Naive thymus-derived CD4-positive, alpha-beta T cell (primary cell): ENCODE measurements around the gene IL6R. TPM values are rescaled to one million over a fixed set of nuclear protein-coding genes. Genes with fewer than 3 reads are reported as not detected.
"Not testable (repeated sequence)": the region's sequence is repeated elsewhere in the genome, so short reads cannot be mapped to it uniquely, and the experiment has no call there.

Experiments
- ATAC-seq: fragments of 150-1000 bp; cut with Tn5 transposase; 2 replicates; pipeline ENCODE4 v1.10.0; 2021; ENCODE audit warnings: mild to moderate bottlenecking, moderate library complexity
- CTCF ChIA-PET: fragments of 350-600 bp; sonication (Branson Sonifier 250); formaldehyde crosslinking; loops from one replicate; lab custom pipeline; 2021; ENCODE audit warnings: antibody characterized with exemption; lab: Charles Lee
- POLR2A ChIA-PET: fragments of 350-600 bp; sonication (Branson Sonifier 250); formaldehyde crosslinking; loops from one replicate; lab custom pipeline; 2021; ENCODE audit warnings: antibody characterized with exemption, inconsistent platforms; lab: Charles Lee
- DNase-seq, 9 donors: peaks; one replicate each; pipeline versions ENCODE4 v3.0.0 to v3.0.0-alpha.2; 2020 to 2022; ENCODE audit warnings: mixed read lengths in 1 of 9
- H3K27ac ChIP-seq: one replicate; pipeline ENCODE4 v1.7.0; 2013; ENCODE audit warnings: mild to moderate bottlenecking, low read depth, low read length, moderate library complexity
- H3K27me3 ChIP-seq, 2 donors: one replicate each; pipeline ENCODE4 v1.7.0; 2013; ENCODE audit warnings: low read length in 2 of 2, mild to moderate bottlenecking in 2 of 2, moderate library complexity in 2 of 2; ENCODE audit not compliant: control insufficient read depth in 2 of 2, insufficient read depth in 2 of 2
- H3K36me3 ChIP-seq, 3 experiments: 1 replicate in 2 of 3; 2 replicates in 1 of 3; pipeline ENCODE4 v1.7.0; 2013; ENCODE audit warnings: low read length in 3 of 3, mild to moderate bottlenecking in 3 of 3, moderate library complexity in 1 of 3; ENCODE audit not compliant: insufficient read depth in 3 of 3, control insufficient read depth in 2 of 3
- H3K4me1 ChIP-seq, 2 donors: one replicate each; pipeline ENCODE4 v1.7.0; 2013; ENCODE audit warnings: low read length in 2 of 2, mild to moderate bottlenecking in 2 of 2, moderate library complexity in 1 of 2; ENCODE audit not compliant: control insufficient read depth in 2 of 2, insufficient read depth in 2 of 2
- H3K4me3 ChIP-seq: 2 replicates; pipeline ENCODE4 v1.7.0; 2013; ENCODE audit warnings: mild to moderate bottlenecking, low read length
- H3K9me3 ChIP-seq, 3 experiments: 1 replicate in 2 of 3; 2 replicates in 1 of 3; pipeline ENCODE4 v1.7.0; 2013; ENCODE audit warnings: low read length in 3 of 3; ENCODE audit not compliant: control insufficient read depth in 2 of 3
- H3K27ac Mint-ChIP-seq, 9 donors: one replicate each; pipeline ENCODE4 v1.8.0; 2020 to 2022; ENCODE audit warnings: mixed read lengths in 9 of 9, mild to moderate bottlenecking in 8 of 9, moderate library complexity in 5 of 9, inconsistent platforms in 2 of 9
- H3K27me3 Mint-ChIP-seq, 5 donors: one replicate each; pipeline ENCODE4 v1.8.0; 2021 to 2022; ENCODE audit warnings: mixed read lengths in 5 of 5, mild to moderate bottlenecking in 1 of 5
- H3K36me3 Mint-ChIP-seq, 5 donors: one replicate each; pipeline ENCODE4 v1.8.0; 2020 to 2022; ENCODE audit warnings: mixed read lengths in 5 of 5, mild to moderate bottlenecking in 3 of 5, inconsistent platforms in 1 of 5
- H3K4me1 Mint-ChIP-seq, 7 donors: one replicate each; pipeline ENCODE4 v1.8.0; 2020 to 2022; ENCODE audit warnings: mixed read lengths in 7 of 7, mild to moderate bottlenecking in 3 of 7, inconsistent platforms in 1 of 7
- H3K4me3 Mint-ChIP-seq, 10 donors: one replicate each; pipeline ENCODE4 v1.8.0; 2020 to 2022; ENCODE audit warnings: mild to moderate bottlenecking in 10 of 10, mixed read lengths in 10 of 10, moderate library complexity in 6 of 10, inconsistent platforms in 2 of 10
- H3K9me3 Mint-ChIP-seq, 11 donors: one replicate each; pipeline ENCODE4 v1.8.0; 2020 to 2022; ENCODE audit warnings: mixed read lengths in 11 of 11, mild to moderate bottlenecking in 4 of 11, inconsistent platforms in 1 of 11, moderate library complexity in 1 of 11
- intact Hi-C, 2 donors: fragments of 100-400 bp; cut with micrococcal nuclease; formaldehyde crosslinking; loops; one replicate each; pipeline ENCODE4 v1.15.1; 2023
- polyA plus RNA-seq, 2 donors: library from polyadenylated mRNA; unstranded; fragments of 300-500 nt; fragmentation: Illumina TruSeq; gene quantifications; one replicate each; pipeline ENCODE4 v1.2.3, GENCODE V29; 2021
- total RNA-seq, 6 experiments: library from RNA in 5 of 6; stranded (reverse) in 5 of 6; gene quantifications; 1 replicate in 5 of 6; 2 replicates in 1 of 6; pipeline ENCODE4 v1.2.3 and lab custom pipeline; 2021 to 2026

Gene IL6R
- total and polyA plus RNA-seq, 7 experiments from 2014 or later, result 5.2 to 91.6 (median 77.8) TPM

GRCh38 chr1:154479764-154480421 lies 74.8 kb downstream of the IL6R start:
- H3K36me3 ChIP-seq, result no peaks in the 10 kb centered on the region
- H3K9me3 ChIP-seq, result no peaks in the 10 kb centered on the region
- H3K27ac ChIP-seq, result no peak overlapping the region
- no peaks in the 10 kb centered on the region for H3K27me3 ChIP-seq
- H3K36me3 Mint-ChIP-seq, result no peaks in the 10 kb centered on the region
- H3K27me3 Mint-ChIP-seq, result peaks cover 0 to 14% (median 0%) of the 10 kb centered on the region in 5 donors
- H3K4me1 ChIP-seq, result peaks cover 0 to 10% of the 10 kb centered on the region in 2 donors
- ATAC-seq (peak; percentile 90), DNase-seq (peak in 8 of 9 donors; percentile 39 to 78 (median 66))
- H3K4me3 Mint-ChIP-seq, result no peak overlapping the region
- intact Hi-C loops, result loop anchor here (1.0 to 10.0 kb wide), 14 partner anchors 66 to 605 kb away; partner anchors contain the start of genes ADAR (in 1 of the 2), EFNA4 (in 1 of the 2) and PMVK (in 1 of the 2)
- peaks cover 12 to 27% (median 19%) of the 10 kb centered on the region in 7 donors for H3K4me1 Mint-ChIP-seq
- ChIA-PET POLR2A (interaction anchor here (0.7 to 2.1 kb wide), 6 partner anchors 65 to 145 kb away, joined by 3 to 8 read pairs (median 4); no protein-coding TSS in a partner anchor), CTCF (interaction anchor here (0.6 to 4.6 kb wide), 33 partner anchors 9 to 1266 kb away, joined by 3 to 44 read pairs (median 4); partner anchors contain the start of gene IL6R)
- no peaks in the 10 kb centered on the region for H3K9me3 Mint-ChIP-seq
- no peak overlapping the region for H3K4me3 ChIP-seq
- peak overlapping the region in 1 of 9 donors; percentile 0 for H3K27ac Mint-ChIP-seq

GRCh38 chr1:154481053-154481452 lies 75.9 kb downstream of the IL6R start:
- intact Hi-C loops, result loop anchor here (2.0 to 5.0 kb wide), 2 partner anchors 76 to 266 kb away; no protein-coding TSS in a partner anchor
- POLR2A ChIA-PET, result interaction anchor here (0.6 to 2.1 kb wide), 3 partner anchors 61 to 147 kb away, joined by 3 to 7 read pairs (median 3); no protein-coding TSS in a partner anchor
- no peak overlapping the region for H3K27ac Mint-ChIP-seq

DNA sequence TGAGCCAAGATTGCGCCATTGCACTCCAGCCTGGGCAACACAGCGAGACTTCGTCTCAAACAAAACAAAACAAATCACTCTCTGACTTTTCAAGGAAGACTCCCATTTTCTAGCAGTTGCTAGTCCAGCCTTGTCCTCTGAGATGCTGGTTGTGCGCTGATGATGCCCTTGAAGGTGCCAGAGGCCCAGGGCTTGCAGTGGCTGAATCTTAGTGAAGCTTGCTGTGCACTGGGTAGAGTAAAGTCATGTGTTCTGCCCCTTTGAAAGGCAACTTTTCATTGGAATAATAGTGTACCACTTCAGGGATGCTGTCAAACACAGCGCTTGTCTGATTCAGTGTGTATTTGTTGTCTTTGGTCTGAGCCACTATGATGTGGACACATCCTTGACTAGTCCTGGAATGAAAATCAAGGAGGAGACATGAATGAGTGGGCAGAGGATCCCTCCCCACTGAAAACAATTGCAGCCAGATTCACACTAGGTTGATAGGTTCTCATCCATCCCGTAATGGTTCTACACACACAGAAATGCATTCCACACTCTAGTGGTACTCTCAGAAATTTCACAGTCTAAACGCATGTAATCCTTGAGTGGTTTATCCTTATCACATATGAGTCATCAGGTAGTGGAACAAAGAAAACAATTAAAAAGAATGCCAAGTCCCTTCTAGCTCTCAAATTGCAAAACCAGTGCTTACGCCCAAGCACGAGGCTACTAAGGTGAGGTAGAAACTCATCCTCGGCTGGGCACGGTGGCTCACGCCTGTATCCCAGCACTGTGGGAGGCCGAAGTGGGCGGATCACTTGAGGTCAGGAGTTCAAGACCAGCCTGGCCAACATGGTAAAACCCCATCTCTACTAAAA lies 79.0 kb downstream of the IL6R start:
- Mint-ChIP-seq H3K4me3 (no peak overlapping the region), H3K36me3 (no peaks in the 10 kb centered on the region), H3K4me1 (peaks cover 0 to 6% (median 5%) of the 10 kb centered on the region in 7 donors), H3K9me3 (no peaks in the 10 kb centered on the region), H3K27me3 (peaks cover 0 to 21% (median 0%) of the 10 kb centered on the region in 5 donors), H3K27ac (no peak overlapping the region)
- no peak for ATAC-seq
- Histone ChIP-seq H3K9me3 (no peaks in the 10 kb centered on the region), H3K4me3 (no peak overlapping the region), H3K36me3 (no peaks in the 10 kb centered on the region), H3K27ac (no peak overlapping the region), H3K4me1 (no peaks in the 10 kb centered on the region), H3K27me3 (no peaks in the 10 kb centered on the region)
- ChIA-PET POLR2A (no interaction called here), CTCF (interaction anchor here (0.7 to 0.9 kb wide), 3 partner anchors 10 to 183 kb away, joined by 3 to 5 read pairs (median 3); no protein-coding TSS in a partner anchor)
- DNase-seq, result no peak
- intact Hi-C loops, result loop anchor here in 1 of 2 donors (5.0 kb wide), 1 partner anchor 263 kb away; no protein-coding TSS in a partner anchor

More at GRCh38 chr1:154481053-154481452, 75.9 kb downstream of the IL6R start:
- no peak overlapping the region for H3K27ac ChIP-seq
- ATAC-seq (no peak), DNase-seq (no peak)
- H3K27me3 Mint-ChIP-seq, result peaks cover 0 to 17% (median 0%) of the 10 kb centered on the region in 5 donors
- no peaks in the 10 kb centered on the region for H3K27me3 ChIP-seq
- no peaks in the 10 kb centered on the region for H3K9me3 Mint-ChIP-seq
- CTCF ChIA-PET, result interaction anchor here (0.5 to 4.6 kb wide), 12 partner anchors 11 to 579 kb away, joined by 3 to 44 read pairs (median 4); partner anchors contain the start of gene IL6R
- H3K4me3 Mint-ChIP-seq, result no peak overlapping the region
- no peaks in the 10 kb centered on the region for H3K36me3 ChIP-seq
- H3K4me1 ChIP-seq, result peaks cover 0 to 10% of the 10 kb centered on the region in 2 donors
- H3K4me1 Mint-ChIP-seq, result peaks cover 12 to 27% (median 19%) of the 10 kb centered on the region in 7 donors
- no peaks in the 10 kb centered on the region for H3K36me3 Mint-ChIP-seq
- no peak overlapping the region for H3K4me3 ChIP-seq
- no peaks in the 10 kb centered on the region for H3K9me3 ChIP-seq

DNA sequence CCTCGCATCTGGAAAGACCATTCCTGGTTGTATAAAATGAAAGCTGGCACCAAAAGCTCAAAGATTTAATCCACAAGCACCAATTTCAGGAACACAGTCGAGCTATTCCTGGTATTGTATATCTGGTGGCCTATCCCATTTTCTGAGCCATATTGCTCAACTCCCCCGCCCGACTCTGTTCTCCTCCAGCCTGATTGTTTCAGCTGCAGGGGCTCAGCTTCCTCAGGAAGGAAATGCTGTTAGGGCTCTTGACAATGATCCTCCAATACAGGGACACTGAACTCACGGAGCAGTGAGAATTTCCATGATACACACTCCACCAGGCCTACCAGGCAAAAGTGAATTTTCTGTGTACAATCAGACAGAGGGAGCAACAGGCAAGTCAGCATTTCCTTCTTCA lies 80.0 kb downstream of the IL6R start:
- Mint-ChIP-seq H3K27ac (no peak overlapping the region), H3K4me3 (no peak overlapping the region), H3K4me1 (peaks cover 0 to 1% (median 0%) of the 10 kb centered on the region in 7 donors), H3K9me3 (no peaks in the 10 kb centered on the region), H3K36me3 (no peaks in the 10 kb centered on the region), H3K27me3 (peaks cover 0 to 28% (median 0%) of the 10 kb centered on the region in 5 donors)
- Histone ChIP-seq H3K27me3 (no peaks in the 10 kb centered on the region), H3K27ac (no peak overlapping the region), H3K4me3 (no peak overlapping the region), H3K9me3 (no peaks in the 10 kb centered on the region), H3K36me3 (no peaks in the 10 kb centered on the region), H3K4me1 (no peaks in the 10 kb centered on the region)
- no peak for ATAC-seq
- ChIA-PET CTCF (interaction anchor here (0.6 to 0.8 kb wide), 2 partner anchors 45 to 57 kb away, joined by 3 read pairs; no protein-coding TSS in a partner anchor), POLR2A (no interaction called here)
- DNase-seq, result no peak
- intact Hi-C loops, result no loop called here

GRCh38 chr1:154485910-154486496 lies 80.9 kb downstream of the IL6R start:
- no peaks in the 10 kb centered on the region for H3K4me1 ChIP-seq
- no peaks in the 10 kb centered on the region for H3K27me3 ChIP-seq
- ATAC-seq, result no peak
- CTCF ChIA-PET, result interaction anchor here (0.7 to 1.7 kb wide), 3 partner anchors 37 to 118 kb away, joined by 3 to 6 read pairs (median 3); no protein-coding TSS in a partner anchor
- Mint-ChIP-seq H3K9me3 (peaks cover 0 to 1% (median 0%) of the 10 kb centered on the region in 11 donors), H3K4me3 (no peak overlapping the region), H3K27ac (no peak overlapping the region), H3K36me3 (no peaks in the 10 kb centered on the region), H3K4me1 (peaks cover 0 to 5% (median 0%) of the 10 kb centered on the region in 7 donors), H3K27me3 (peaks cover 0 to 33% (median 0%) of the 10 kb centered on the region in 5 donors)
- no peaks in the 10 kb centered on the region for H3K36me3 ChIP-seq
- no peaks in the 10 kb centered on the region for H3K9me3 ChIP-seq
- H3K27ac ChIP-seq, result no peak overlapping the region
- no peak for DNase-seq
- POLR2A ChIA-PET, result no interaction called here
- no peak overlapping the region for H3K4me3 ChIP-seq
- intact Hi-C loops, result no loop called here

- intact Hi-C loops, result not testable (repeated sequence)
Observed at GRCh38 chr1:154486756-154487155, 81.6 kb downstream of the IL6R start.

More at GRCh38 chr1:154486756-154487155, 81.6 kb downstream of the IL6R start:
- H3K27me3 ChIP-seq, H3K36me3 ChIP-seq, H3K4me3 Mint-ChIP-seq, DNase-seq, ATAC-seq, H3K9me3 ChIP-seq, H3K9me3 Mint-ChIP-seq, H3K36me3 Mint-ChIP-seq, H3K27ac ChIP-seq, H3K4me1 Mint-ChIP-seq, H3K27ac Mint-ChIP-seq, H3K4me3 ChIP-seq, H3K4me1 ChIP-seq: not testable (repeated sequence)
- ChIA-PET CTCF (interaction anchor here (0.7 to 1.7 kb wide), 3 partner anchors 36 to 119 kb away, joined by 3 to 6 read pairs (median 3); no protein-coding TSS in a partner anchor), POLR2A (interaction anchor here (0.7 kb wide), 1 partner anchor 112 kb away, joined by 4 read pairs; no protein-coding TSS in a partner anchor)
- H3K27me3 Mint-ChIP-seq, result peaks cover 0 to 39% (median 0%) of the 10 kb centered on the region in 5 donors
